GM19099 (cell line): ENCODE results near the gene WIPI1.
A peak's percentile ranks its signal among the peaks of the same experiment; 100 is the strongest.

Source experiments
- POLR2A ChIP-seq: IDR thresholded peaks from 3 replicates; pipeline ENCODE4 v1.6.1; 2011; ENCODE audit warnings: low read depth; ENCODE audit not compliant: insufficient read length; ENCODE audit errors: extremely low read depth

The WIPI1 gene

DNA sequence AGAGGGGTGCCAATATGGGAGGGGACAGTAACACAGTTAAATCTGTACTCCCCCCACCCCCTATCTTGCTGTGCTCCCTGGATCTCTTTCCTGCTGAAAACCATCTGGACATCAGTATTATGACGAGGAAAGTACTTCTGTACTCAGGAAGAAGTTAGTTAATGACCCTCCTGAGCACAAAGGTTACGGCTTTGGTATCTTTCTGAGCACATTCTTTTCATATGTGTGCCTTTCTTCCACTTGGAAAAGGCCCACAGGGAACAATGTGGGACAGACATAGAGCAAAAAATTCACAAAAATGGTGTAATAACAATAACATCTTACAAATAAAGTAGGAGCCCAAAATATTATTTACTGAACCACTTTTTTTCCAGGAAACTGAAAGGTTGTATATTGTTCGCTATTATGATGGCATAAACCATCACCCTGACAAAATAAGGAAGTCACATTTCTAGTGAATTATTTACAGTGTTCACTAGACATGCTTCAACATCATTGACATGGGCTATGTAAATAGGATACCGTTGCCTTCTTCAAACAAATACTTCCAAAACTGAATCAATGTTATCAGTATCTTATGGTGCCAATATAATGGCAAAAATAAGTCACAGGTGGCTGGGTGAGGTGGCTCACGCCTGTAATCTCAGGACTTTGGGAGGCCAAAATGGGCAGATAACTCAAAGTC is 5.5 kb downstream of the WIPI1 start:
- TF ChIP-seq POLR2A = no peak

DNA sequence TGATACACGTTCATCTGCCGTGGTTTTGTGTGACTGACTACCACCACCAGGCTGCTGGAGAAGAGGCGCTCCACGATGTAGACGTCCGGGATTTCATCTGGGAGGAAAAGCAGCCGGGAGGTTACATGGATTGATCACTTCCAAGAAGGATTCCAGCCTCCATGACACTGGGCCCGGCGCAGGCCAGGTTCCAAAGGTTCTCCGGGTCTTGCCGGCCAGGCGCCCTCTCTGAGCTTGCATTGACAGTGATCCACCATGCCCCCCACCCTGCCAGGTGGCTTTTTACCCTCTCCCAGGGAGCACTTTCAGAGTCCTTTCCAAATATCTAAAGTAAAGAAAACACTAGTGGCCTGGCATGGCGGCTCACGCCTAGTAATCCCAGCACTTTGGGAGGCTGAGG is 6.5 kb downstream of the WIPI1 start:
- no peak for TF ChIP-seq POLR2A

DNA sequence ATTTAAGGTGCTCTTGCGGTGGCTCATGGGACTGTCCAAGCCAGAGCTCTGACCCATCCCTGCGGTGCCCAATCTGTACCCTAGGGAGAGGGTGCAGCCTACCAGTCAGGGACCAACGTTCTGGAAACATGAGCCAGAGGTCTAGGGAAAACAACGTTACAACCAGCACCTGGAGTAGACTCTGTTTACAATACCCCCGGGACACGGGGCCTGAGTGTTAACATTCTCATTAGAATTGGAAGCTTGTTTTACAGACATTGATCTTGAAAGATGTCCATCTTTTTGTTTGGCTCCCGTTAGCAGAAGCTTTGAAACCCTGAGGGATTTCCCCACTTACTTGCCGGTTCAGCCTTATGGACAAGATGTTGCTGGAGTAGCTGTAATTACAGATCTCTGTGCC is 6.9 kb downstream of the WIPI1 start:
- no peak for TF ChIP-seq POLR2A

DNA sequence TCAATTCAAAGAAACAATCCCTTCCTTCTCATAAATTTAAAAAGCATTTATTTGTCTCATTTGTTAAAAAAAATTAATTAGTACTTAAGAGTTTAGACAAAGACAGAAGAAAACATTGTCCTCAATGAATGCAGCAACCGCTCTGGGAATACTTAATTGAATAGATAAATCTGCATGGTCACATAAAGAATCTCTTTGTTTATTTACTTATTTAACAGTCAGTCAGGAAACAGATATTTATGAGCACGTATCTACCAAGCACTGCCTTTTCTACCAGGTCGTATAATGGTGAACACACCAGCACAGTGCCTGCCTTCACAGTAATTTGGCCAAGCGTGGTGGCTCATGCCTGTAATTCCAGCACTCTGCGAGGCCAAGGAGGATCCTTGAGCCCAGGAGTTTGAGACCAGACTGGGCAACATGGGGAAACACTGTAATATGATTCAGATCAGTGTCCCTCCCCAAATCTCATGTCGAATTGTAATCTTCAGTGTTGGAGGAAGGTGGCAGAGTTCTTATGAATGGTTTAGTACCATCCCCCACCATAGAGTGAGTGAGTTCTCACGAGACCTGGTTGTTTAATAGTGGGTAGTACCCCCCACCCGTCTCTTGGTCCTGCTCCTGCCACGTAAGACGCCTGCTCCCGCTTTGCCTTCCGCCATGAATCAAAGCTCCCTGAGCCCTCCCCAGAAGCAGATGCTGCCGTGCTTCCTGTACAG is 8.1 kb downstream of the WIPI1 start:
- no peak for TF ChIP-seq POLR2A

DNA sequence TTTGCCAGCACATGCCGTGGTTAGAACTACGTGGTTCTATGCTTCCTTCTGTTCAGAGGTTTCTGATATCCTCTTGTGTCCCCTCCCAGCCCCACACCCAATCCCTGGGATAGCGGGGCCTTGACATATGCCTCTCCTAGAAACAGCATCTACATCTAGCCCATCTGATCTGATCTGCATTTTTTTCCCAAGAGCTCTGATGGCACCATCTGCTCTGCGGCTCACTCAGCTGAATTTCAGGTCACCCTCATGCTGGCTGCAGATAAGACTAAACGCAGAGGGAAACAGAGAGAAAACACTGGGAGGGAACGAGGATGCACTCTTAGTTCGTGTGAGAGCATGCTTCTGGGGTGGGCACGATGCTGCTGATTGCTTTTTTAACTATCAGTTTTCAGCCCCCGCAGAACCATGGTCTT is 10.7 kb downstream of the WIPI1 start:
- no peak for TF ChIP-seq POLR2A

DNA sequence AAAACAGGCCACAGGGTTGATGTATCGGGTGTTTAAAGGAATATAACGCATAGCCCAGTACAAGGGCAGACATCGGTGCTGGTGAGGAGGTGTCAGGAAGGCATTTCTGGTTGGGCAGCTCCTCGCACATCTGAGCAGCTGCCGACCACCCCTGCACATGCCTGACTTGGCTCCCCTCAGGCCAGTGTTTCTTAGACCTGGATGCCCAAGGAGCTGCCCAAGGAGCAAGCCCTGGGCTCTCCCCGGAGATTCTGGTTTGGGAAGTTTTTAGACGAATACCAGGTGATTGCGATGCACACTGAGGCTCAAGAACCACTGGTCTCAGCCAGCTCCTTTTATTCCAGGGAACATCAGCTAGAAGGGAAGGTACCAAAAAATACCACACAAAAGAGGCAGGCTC is 11.6 kb downstream of the WIPI1 start:
- TF ChIP-seq POLR2A = no peak

DNA sequence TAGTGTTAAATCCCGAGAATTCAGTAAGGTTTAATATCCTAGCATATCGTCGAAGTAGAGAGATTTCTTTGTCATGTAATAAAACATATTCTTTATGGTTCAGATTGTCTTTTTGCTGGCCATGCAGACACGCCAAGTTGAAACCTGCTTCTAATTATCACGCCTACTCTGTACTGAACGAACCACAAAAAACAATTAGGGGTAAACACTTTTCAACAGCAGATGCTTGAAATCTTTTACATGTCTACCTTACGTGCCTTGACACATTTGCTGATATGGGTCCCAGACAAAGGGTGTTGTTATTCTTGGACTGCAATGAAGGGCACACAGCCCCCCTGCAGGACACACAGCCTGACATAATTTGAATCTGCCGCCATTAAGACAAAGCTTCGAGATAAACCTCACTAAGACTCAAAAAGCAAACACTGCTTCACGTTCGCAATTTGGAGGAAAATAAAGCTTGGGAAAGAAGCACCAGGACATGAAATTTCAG is 13.3 kb downstream of the WIPI1 start:
- TF ChIP-seq POLR2A = no peak

DNA sequence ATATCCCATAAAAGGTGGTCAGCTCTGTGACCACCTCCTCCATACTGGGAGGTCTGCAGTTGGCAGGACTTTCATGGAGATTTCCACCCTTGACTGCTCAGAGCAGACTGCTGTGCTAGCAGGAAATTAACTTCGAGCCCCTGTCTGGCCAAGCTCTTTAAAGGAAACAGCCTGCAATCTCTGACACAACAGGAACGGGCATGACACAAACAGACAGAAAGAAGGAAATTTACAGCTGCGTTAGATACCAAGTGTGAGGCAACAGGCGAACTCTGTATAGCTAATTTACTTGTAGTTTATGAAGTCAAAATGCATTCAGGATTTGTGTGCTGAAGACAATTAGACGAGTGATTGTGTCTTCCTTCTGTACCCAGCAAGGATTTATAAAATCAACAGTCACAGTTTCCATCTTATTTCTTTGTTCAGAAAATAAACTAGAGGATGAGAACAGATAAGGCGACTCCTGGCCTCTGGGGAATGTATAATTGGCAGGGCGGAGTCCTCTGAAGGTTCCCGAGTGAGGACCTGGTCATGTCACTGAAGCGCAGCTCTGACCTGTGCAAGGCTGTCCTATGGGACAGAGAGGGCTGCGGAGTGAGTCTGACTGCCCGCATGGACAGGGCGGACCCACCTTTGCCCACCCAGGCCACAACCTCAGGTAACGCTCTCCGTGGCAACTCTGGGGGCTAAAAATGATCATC is 16.1 kb downstream of the WIPI1 start:
- no peak for TF ChIP-seq POLR2A

DNA sequence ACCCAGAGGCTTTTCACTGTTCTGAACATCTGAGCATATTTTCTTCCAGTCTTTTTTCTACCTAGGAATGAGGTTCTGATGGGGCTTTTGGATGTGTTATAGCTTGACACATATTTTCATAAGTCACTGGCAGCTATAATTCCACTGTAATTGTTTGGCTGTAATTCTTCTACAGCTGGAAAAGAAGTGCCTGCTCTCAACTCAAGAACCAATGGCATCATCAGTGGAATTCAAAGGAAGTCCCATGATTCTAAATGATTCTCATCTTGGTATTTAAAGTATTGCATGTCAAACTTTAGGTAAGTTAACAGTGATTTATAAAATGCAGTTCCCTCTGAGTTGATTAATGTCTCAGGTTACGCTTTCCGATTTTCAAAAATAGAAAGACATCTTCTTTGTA is 16.8 kb downstream of the WIPI1 start:
- no peak for TF ChIP-seq POLR2A

DNA sequence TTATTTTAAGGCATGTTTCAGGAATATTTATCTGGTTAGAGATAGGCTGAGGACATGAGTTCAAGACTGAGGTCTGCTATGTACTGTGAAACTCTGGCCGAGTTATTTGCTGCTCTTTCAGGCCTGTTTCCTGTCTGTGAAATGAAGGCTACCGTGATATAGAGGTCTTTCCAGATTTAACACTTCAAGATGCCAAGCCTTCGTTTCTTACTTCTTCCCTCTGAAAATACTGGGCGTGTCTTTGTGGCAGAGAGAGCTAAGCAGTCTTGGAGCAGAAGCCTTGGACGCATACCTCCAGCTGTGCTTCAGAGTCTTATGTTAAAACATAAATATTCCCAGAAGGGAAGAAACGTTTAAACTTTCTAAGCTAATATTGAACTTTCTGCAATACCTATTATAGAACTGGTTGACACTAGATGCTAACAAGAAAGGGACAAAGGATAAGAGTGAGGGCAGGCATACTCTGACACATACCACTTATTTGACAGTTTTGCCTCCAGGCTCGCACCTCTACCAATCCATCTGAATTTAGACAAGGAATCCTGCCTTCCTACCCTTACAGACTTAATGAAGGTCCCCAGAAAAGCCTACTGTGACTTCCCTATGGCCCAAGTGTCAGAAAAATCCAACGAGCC is 17.5 kb downstream of the WIPI1 start:
- no peak for TF ChIP-seq POLR2A

DNA sequence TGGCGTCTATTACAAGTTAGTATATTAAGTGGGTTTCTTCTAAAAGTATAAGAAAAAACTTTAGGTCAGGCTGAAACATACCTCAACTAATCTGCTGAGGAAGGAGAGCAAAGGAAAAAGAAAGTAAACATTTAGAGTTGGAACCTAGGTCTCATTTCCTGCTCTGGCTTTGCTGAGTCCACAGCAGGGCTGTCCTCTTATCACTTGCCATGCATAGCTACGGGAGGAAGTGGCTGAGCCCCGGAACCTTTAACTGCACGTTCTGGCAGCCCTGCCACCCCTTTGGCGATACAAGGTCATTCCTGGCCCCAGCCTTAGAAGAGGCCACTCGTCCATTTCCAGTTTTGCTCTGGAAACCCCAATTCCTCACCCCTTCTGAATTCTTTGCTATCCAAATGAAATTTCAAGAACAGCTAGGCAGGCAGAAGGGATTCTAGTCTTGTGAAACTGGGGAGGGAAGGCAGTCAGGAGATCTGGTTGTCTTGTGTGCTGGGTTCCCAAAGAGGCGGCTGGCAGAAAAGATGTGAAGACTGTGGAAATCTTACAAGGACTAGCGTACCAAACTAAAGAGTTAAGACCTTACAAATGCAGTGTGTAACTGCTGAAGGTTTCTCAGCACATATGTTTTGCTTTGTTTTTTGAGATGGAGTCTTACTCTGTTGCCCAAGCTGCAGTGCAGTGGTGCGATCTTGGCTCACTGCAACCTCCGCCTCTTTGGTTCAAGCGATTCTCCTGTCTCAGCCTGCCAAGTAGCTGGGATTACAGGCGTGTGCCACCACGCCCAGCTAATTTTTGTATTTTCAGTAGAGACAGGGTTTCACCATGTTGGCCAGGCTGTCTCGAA is 19.1 kb downstream of the WIPI1 start:
- TF ChIP-seq POLR2A = peak; percentile 56

DNA sequence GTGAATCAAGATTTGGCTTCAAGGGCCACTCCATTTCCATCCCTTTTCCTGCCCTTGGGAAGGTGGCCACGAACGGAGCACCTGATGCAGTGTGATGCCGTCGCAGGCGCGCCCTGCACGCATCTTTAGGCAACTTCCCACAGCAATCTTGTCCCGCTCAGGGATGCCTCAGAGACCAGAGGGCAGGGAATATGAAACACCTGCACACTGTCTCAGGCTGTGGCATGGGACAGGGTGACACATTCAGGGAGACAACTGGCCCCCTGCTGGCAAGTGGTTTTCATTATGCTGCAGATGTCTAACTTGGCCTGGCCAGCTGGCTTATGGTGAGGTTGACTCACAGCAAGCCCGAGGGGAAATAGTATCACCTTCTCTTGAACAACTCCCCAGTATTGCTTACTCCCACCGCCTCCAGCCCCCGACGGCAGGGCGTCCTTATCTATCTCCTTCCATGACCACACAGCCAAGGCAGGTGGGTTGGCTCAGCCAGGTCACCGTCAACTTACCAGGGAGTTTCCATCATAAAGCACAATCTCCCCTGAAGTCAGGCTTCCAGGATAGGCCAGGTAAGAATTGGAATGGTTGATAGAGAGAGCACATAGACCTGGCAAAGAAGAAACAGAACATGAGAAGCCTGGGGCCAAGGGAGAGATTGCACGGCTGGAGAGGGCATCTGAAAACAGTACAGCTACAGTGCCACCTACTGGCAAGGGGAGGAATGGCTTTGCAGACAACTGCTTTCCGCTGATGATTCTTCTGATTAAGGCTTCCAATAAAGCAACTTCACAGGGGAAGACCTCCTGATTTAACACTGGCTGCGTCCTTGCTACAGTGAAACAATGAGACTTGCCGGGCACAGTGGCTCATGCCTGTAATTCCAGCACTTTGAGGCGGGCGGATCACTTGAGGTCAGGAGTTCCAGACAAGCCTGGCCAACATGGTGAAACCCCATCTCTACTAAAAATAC is 21.1 kb downstream of the WIPI1 start:
- TF ChIP-seq POLR2A = no peak

DNA sequence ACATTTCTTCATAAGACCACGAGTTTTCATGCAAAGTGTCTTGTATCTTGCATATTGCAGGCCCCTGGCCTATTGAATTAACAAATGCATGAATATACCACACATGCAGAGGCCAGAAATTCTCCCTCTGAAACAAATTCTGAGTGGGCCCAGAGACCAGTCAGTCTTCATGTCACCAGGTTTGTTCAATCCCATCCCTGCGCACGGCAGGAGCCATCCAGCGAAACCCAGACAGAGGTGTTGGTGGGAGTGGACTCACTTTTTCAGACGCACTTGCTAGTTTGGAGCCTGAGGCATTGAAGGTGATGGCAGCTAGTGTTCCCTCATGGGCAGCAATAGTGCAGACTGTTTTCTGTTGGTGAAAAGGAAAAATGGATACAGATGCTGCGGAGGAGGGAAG is 21.9 kb downstream of the WIPI1 start:
- TF ChIP-seq POLR2A = no peak

DNA sequence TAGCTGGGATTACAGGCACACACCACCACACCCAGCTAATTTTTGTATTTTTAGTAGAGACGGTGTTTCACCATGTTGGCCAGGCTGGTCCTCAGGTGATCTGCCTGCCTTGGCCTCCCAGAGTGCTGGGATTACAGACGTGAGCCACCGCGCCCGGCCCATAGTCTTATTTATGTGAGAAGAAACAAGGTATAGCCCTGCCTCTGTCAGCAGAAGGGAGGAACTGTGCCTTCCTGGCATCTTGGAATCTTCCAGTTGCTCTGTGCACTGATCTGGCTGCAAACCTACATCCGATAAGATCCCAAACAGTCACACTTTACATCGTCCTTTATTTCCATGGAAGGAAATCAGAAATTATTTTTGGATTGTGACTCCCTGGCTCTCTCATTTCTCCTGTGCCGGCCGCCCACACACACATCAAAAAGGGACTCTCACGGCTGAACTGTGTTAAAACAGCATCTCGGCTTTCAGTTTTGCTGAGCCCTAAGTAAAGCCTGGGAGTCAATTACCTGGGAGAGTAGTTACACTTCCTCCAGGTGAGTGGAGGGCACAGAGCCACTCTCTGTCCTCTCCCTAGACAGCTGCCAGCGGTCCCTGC is 23.3 kb downstream of the WIPI1 start:
- no peak for TF ChIP-seq POLR2A

DNA sequence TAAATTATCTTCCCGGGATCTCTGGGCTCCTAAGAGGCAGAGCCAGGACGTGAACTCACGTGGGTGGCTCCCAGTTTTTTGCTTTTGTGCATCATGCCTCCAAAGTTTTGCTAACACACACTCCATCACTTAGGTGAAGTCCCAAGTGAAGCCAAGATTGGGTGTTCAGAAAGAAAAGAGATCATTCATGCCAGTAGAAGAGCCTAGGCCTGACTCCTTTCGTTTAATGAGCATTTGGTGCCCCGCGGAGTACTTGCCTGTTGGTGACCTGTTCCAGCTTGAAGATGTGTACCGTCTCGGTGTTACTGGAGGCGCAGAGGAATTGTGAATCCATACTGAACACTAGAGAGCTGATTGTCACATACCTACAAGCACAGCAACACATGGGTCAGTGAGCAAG is 24.1 kb downstream of the WIPI1 start:
- TF ChIP-seq POLR2A = no peak
